IMR-90 (cell line): ENCODE measurements around the gene SERF2. TPM values are rescaled to one million over a fixed set of nuclear protein-coding genes. Genes with fewer than 3 reads are reported as not detected.

ENCODE experiments used
- ATAC-seq: fragments of 200-7000 bp; cut with Tn5 transposase; 2 replicates; pipeline ENCODE4 v1.9.1; 2020; ENCODE audit warnings: low read depth, mild to moderate bottlenecking, moderate library complexity
- BruUV-seq: library from RNA; stranded (reverse); fragments of 400-500 nt; replicated peaks from 2 replicates; lab custom pipeline; 2021; lab: Mats Ljungman, UMichigan
- CTCF ChIA-PET: fragments of 300-600 bp; formaldehyde crosslinking; extraction: SDS; loops from one replicate; lab custom pipeline; 2021; ENCODE audit warnings: antibody characterized with exemption; lab: Yijun Ruan, JAX
- POLR2A ChIA-PET: fragments of 300-600 bp; sonication (Branson Sonifier 250); formaldehyde crosslinking; loops from one replicate; lab custom pipeline; 2022; ENCODE audit warnings: antibody characterized with exemption; ENCODE audit not compliant: unreplicated experiment; lab: Charles Lee
- DNase-seq: peaks from one replicate; pipeline ENCODE4 v3.0.0; 2013
- H2AFZ ChIP-seq: replicated peaks from 2 replicates; pipeline ENCODE3; 2013; ENCODE audit warnings: low read length, mild to moderate bottlenecking; ENCODE audit not compliant: poor library complexity
- H2AK5ac ChIP-seq: 2 replicates; pipeline ENCODE4 v1.6.1; 2013; ENCODE audit warnings: low read depth, low read length, inconsistent platforms
- H2AK9ac ChIP-seq: replicated peaks from 2 replicates; pipeline ENCODE3; 2013; ENCODE audit warnings: mild to moderate bottlenecking, low read depth, low read length, moderate library complexity; ENCODE audit not compliant: poor library complexity
- H2BK120ac ChIP-seq: 2 replicates; pipeline ENCODE4 v1.6.1; 2013; ENCODE audit warnings: low read depth, low read length, inconsistent platforms
- H2BK15ac ChIP-seq: 3 replicates; pipeline ENCODE4 v1.6.1; 2013; ENCODE audit warnings: low read depth, low read length, inconsistent platforms
- H2BK20ac ChIP-seq: 2 replicates; pipeline ENCODE4 v1.6.1; 2013; ENCODE audit warnings: low read depth, mild to moderate bottlenecking, inconsistent platforms, low read length, moderate library complexity
- H2BK5ac ChIP-seq: 2 replicates; pipeline ENCODE4 v1.6.1; 2013; ENCODE audit warnings: mild to moderate bottlenecking, low read depth, low read length, inconsistent platforms; ENCODE audit not compliant: poor library complexity, severe bottlenecking
- H3K14ac ChIP-seq: replicated peaks from 2 replicates; pipeline ENCODE4 v1.6.1; 2013; ENCODE audit warnings: low read depth, low read length, inconsistent platforms
- H3K18ac ChIP-seq: 2 replicates; pipeline ENCODE4 v1.6.1; 2013; ENCODE audit warnings: low read depth, low read length, control low read depth
- H3K23ac ChIP-seq: 2 replicates; pipeline ENCODE4 v1.6.1; 2013; ENCODE audit warnings: low read depth, low read length, inconsistent platforms
- H3K27ac ChIP-seq: 2 replicates; pipeline ENCODE4 v1.5.1; 2013; ENCODE audit warnings: mild to moderate bottlenecking, control low read depth, low read length; ENCODE audit not compliant: insufficient read depth
- H3K27me3 ChIP-seq: 2 replicates; pipeline ENCODE4 v1.6.1; 2013; ENCODE audit warnings: low read length; ENCODE audit not compliant: control insufficient read depth, insufficient read depth
- H3K36me3 ChIP-seq: 2 replicates; pipeline ENCODE4 v1.6.1; 2013; ENCODE audit warnings: low read length, mixed read lengths; ENCODE audit not compliant: control insufficient read depth, insufficient read depth
- H3K4ac ChIP-seq: 2 replicates; pipeline ENCODE4 v1.6.1; 2013; ENCODE audit warnings: low read depth, low read length, inconsistent platforms
- H3K4me1 ChIP-seq: 2 replicates; pipeline ENCODE4 v1.6.1; 2013; ENCODE audit warnings: low read length, mixed read lengths; ENCODE audit not compliant: control insufficient read depth, insufficient read depth
- H3K4me2 ChIP-seq: 2 replicates; pipeline ENCODE4 v1.6.1; 2013; ENCODE audit warnings: low read depth, mild to moderate bottlenecking, control low read depth, low read length, moderate library complexity
- H3K4me3 ChIP-seq: 2 replicates; pipeline ENCODE4 v1.5.1; 2013; ENCODE audit warnings: low read depth, mild to moderate bottlenecking, control low read depth, low read length, moderate library complexity; ENCODE audit not compliant: insufficient read depth
- H3K56ac ChIP-seq: 2 replicates; pipeline ENCODE4 v1.6.1; 2013; ENCODE audit warnings: low read length, inconsistent platforms; ENCODE audit not compliant: insufficient read depth; ENCODE audit errors: extremely low read depth
- H3K79me1 ChIP-seq, 2 experiments: 2 replicates each; pipeline ENCODE4 v1.6.1; 2013; ENCODE audit warnings: low read length in 2 of 2, inconsistent platforms in 1 of 2, low read depth in 1 of 2
- H3K9ac ChIP-seq: 2 replicates; pipeline ENCODE4 v1.6.1; 2013; ENCODE audit warnings: low read depth, low read length, control low read depth
- H3K9me1 ChIP-seq: 2 replicates; pipeline ENCODE4 v1.6.1; 2013; ENCODE audit warnings: low read length, inconsistent platforms; ENCODE audit not compliant: insufficient read depth
- H3K9me3 ChIP-seq: 2 replicates; pipeline ENCODE4 v1.6.1; 2013; ENCODE audit warnings: low read length; ENCODE audit not compliant: control insufficient read depth, insufficient read depth
- H4K20me1 ChIP-seq: 2 replicates; pipeline ENCODE4 v1.6.1; 2013; ENCODE audit warnings: low read length, inconsistent platforms; ENCODE audit not compliant: insufficient read depth
- H4K5ac ChIP-seq: 2 replicates; pipeline ENCODE4 v1.6.1; 2013; ENCODE audit warnings: mild to moderate bottlenecking, low read depth, low read length, control low read depth
- H4K8ac ChIP-seq, 2 experiments: 2 replicates each; pipeline ENCODE4 v1.6.1; 2013; ENCODE audit warnings: low read depth in 2 of 2, low read length in 2 of 2, control low read depth in 1 of 2, inconsistent platforms in 1 of 2
- H4K91ac ChIP-seq: 2 replicates; pipeline ENCODE4 v1.6.1; 2013; ENCODE audit warnings: low read depth, low read length, inconsistent platforms; ENCODE audit not compliant: insufficient read depth
- BHLHE40 ChIP-seq: fragments of 150-350 bp; IDR thresholded peaks from 2 replicates; pipeline ENCODE4 v1.6.1; 2016; ENCODE audit warnings: mild to moderate bottlenecking, low read depth, low read length
- CEBPB ChIP-seq: IDR thresholded peaks from 2 replicates; pipeline ENCODE4 v1.6.1; 2012; ENCODE audit warnings: low read depth, low read length, improper control_type of control experiment
- CHD1 ChIP-seq: IDR thresholded peaks from 2 replicates; pipeline ENCODE4 v1.6.1; 2012; ENCODE audit warnings: low read depth, low read length, improper control_type of control experiment
- CTCF ChIP-seq: conservative IDR thresholded peaks from 2 replicates; pipeline ENCODE4 v1.5.1; 2012; ENCODE audit warnings: mild to moderate bottlenecking, low read depth, low read length, improper control_type of control experiment
- ELK1 ChIP-seq: fragments of 150-350 bp; IDR thresholded peaks from 2 replicates; pipeline ENCODE4 v1.6.1; 2016; ENCODE audit warnings: low read depth, mild to moderate bottlenecking, low read length, moderate library complexity, borderline replicate concordance
- FOS ChIP-seq: fragments of 150-350 bp; IDR thresholded peaks from 2 replicates; pipeline ENCODE4 v1.6.1; 2016; ENCODE audit warnings: low read depth, low read length
- MAFK ChIP-seq: IDR thresholded peaks from 2 replicates; pipeline ENCODE4 v1.6.1; 2012; ENCODE audit warnings: low read depth, low read length, improper control_type of control experiment
- MAZ ChIP-seq: IDR thresholded peaks from 2 replicates; pipeline ENCODE4 v1.6.1; 2012; ENCODE audit warnings: low read depth, mild to moderate bottlenecking, low read length, improper control_type of control experiment, moderate library complexity, borderline replicate concordance
- MXI1 ChIP-seq: IDR thresholded peaks from 2 replicates; pipeline ENCODE4 v1.6.1; 2012; ENCODE audit warnings: low read depth, mild to moderate bottlenecking, low read length, moderate library complexity, borderline replicate concordance
- NFE2L2 ChIP-seq: fragments of 150-350 bp; IDR thresholded peaks from 2 replicates; pipeline ENCODE4 v1.6.1; 2016; ENCODE audit warnings: low read depth, mild to moderate bottlenecking, low read length
- RAD21 ChIP-seq: IDR thresholded peaks from 2 replicates; pipeline ENCODE4 v1.6.1; 2012; ENCODE audit warnings: low read length, improper control_type of control experiment
- RCOR1 ChIP-seq: IDR thresholded peaks from 2 replicates; pipeline ENCODE4 v1.6.1; 2012; ENCODE audit warnings: mild to moderate bottlenecking, low read length, improper control_type of control experiment; ENCODE audit not compliant: insufficient replicate concordance
- WGBS, 2 experiments: methylation state at CpG; one replicate each; pipeline versions ENCODE4 v1.1.5 to v1.1.7; 2013; ENCODE audit warnings: missing lambda C conversion rate in 2 of 2; ENCODE audit not compliant: insufficient read length in 1 of 2; ENCODE audit errors: extremely low coverage in 2 of 2; 5-methylcytosine and 5-hydroxymethylcytosine counted together
- dilution Hi-C: fragments of 300-500 bp; cut with HindIII; formaldehyde crosslinking; loops from one replicate; pipeline ENCODE4 v1.14.3; 2018; ENCODE audit warnings: low sequenced_read_pairs; ENCODE audit not compliant: unreplicated experiment
- in situ Hi-C: fragments of 300-500 bp; cut with MboI; formaldehyde crosslinking; loops from 3 replicates; pipeline ENCODE4 v1.14.3; 2019; ENCODE audit warnings: low sequenced_read_pairs, inconsistent platforms, mixed read lengths
- intact Hi-C: fragments of 100-400 bp; cut with micrococcal nuclease; formaldehyde crosslinking; loops from 2 replicates; pipeline ENCODE4 v1.10.0; 2022
- polyA plus RNA-seq, 3 experiments: library from polyadenylated mRNA; depleted of rRNA; stranded (reverse); fragments of >200 nt; gene quantifications; 2 replicates each; pipeline ENCODE4 v1.2.3, GENCODE V29; 2012; ENCODE audit warnings: low replicate concordance in 1 of 3
- total RNA-seq: library from RNA; depleted of rRNA; stranded (reverse); fragments of >200 nt; gene quantifications from 2 replicates; pipeline ENCODE4 v1.2.3, GENCODE V29; 2012

The SERF2 gene
- total and polyA plus RNA-seq, 2 of the 4 experiments (the other 2 are of a cell fraction), result 526 to 2,187 TPM

GRCh38 chr15:43779016-43779415 is 13.1 kb upstream of the SERF2 start (continued):
- TF ChIP-seq ELK1 (no peak), MAFK (no peak), CHD1 (no peak), MAZ (no peak)

- peaks cover 9% of the 10 kb centered on the region for H3K4me1 ChIP-seq
- peaks cover 10% of the 10 kb centered on the region for H3K9me1 ChIP-seq
- peaks cover 11 to 20% of the 10 kb centered on the region in 2 experiments; a peak in 3 of 4 replicates for H3K79me1 ChIP-seq
- no peak overlapping the region for H3K56ac ChIP-seq
- CTCF ChIA-PET, result interaction anchor here (0.6 to 0.8 kb wide), 2 partner anchors 8 to 12 kb away, joined by 4 to 7 read pairs; partner anchors contain the start of gene ELL3
- POLR2A ChIA-PET, result no interaction called here
- H3K4me3 ChIP-seq, result no peak overlapping the region
- H3K4ac ChIP-seq, result no peak overlapping the region
- H2AK5ac ChIP-seq, result no peak overlapping the region
- H3K27me3 ChIP-seq, result no peaks in the 10 kb centered on the region
- H3K4me2 ChIP-seq, result no peak overlapping the region
- H3K9me3 ChIP-seq, result no peaks in the 10 kb centered on the region
- no peak overlapping the region for H3K27ac ChIP-seq
- DNase-seq, result no peak
- no peak overlapping the region for H3K23ac ChIP-seq
- no peak overlapping the region for H4K8ac ChIP-seq
- H4K20me1 ChIP-seq, result peaks cover 15% of the 10 kb centered on the region
- intact Hi-C loops, result no loop called here
- no peak overlapping the region for H2BK5ac ChIP-seq
- no peak overlapping the region for H2AFZ ChIP-seq
- H3K14ac ChIP-seq, result no peak overlapping the region
- H3K36me3 ChIP-seq, result peaks cover 15% of the 10 kb centered on the region
- no peak overlapping the region for H2BK20ac ChIP-seq
- H4K5ac ChIP-seq, result no peak overlapping the region
- H2BK120ac ChIP-seq, result no peak overlapping the region
- no peak for ATAC-seq
- dilution Hi-C loops, result no loop called here
- no peak overlapping the region for H4K91ac ChIP-seq
- no CpG with 5 or more reads among the region's 3 CpGs for WGBS, 2 experiments
- H3K18ac ChIP-seq, result no peak overlapping the region
- no peak overlapping the region for H2BK15ac ChIP-seq
- no peak overlapping the region for H2AK9ac ChIP-seq
- BruUV-seq, result no TSS peak
- no peak overlapping the region for H3K9ac ChIP-seq
- in situ Hi-C loops, result no loop called here
- TF ChIP-seq CHD1 (no peak), CEBPB (no peak), MAZ (no peak), BHLHE40 (no peak), MXI1 (no peak), NFE2L2 (no peak), RCOR1 (no peak), RAD21 (no peak), FOS (no peak), ELK1 (no peak), MAFK (no peak), CTCF (no peak)
These were observed 2.7 kb upstream of the SERF2 start for GRCh38 chr15:43789409-43789808.
